Measurements from ENCODE around the gene KIAA1755.
"Not testable (repeated sequence)": the region's sequence is repeated elsewhere in the genome, so short reads cannot be mapped to it uniquely, and the experiment has no call there.

KIAA1755 gene

DNA sequence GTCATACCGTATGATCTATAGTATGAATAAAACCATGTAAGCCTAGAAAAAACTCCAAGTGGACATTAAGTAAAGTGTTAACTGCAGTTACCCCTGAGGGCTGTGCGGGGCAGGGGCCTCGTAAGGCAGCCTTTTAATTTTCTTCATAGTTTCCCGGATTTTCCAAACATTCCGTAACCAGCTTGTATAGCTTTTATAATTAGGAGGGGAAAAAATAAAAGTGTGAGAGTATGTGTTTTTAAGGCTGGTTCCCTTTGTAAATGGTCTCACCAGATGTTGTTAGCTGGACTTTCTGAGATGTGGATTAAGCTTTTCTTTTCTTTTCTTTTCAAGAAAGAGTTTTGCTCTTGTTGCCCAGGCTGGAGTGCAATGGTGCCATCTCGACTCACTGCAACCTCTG lies 7.0 kb downstream of the KIAA1755 start:
- TF ChIP-seq, protein P1, sequence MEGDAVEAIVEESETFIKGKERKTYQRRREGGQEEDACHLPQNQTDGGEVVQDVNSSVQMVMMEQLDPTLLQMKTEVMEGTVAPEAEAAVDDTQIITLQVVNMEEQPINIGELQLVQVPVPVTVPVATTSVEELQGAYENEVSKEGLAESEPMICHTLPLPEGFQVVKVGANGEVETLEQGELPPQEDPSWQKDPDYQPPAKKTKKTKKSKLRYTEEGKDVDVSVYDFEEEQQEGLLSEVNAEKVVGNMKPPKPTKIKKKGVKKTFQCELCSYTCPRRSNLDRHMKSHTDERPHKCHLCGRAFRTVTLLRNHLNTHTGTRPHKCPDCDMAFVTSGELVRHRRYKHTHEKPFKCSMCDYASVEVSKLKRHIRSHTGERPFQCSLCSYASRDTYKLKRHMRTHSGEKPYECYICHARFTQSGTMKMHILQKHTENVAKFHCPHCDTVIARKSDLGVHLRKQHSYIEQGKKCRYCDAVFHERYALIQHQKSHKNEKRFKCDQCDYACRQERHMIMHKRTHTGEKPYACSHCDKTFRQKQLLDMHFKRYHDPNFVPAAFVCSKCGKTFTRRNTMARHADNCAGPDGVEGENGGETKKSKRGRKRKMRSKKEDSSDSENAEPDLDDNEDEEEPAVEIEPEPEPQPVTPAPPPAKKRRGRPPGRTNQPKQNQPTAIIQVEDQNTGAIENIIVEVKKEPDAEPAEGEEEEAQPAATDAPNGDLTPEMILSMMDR (IDR thresholded peaks at IDR 0.05; ENCODE audit: insufficient read depth, low read depth, low read length, missing control alignments), result no peak
- no peak overlapping the region for H3K4me3 ChIP-seq (ENCODE audit: low read depth, low read length)
- no peak for DNase-seq (ENCODE audit: low read depth)

DNA sequence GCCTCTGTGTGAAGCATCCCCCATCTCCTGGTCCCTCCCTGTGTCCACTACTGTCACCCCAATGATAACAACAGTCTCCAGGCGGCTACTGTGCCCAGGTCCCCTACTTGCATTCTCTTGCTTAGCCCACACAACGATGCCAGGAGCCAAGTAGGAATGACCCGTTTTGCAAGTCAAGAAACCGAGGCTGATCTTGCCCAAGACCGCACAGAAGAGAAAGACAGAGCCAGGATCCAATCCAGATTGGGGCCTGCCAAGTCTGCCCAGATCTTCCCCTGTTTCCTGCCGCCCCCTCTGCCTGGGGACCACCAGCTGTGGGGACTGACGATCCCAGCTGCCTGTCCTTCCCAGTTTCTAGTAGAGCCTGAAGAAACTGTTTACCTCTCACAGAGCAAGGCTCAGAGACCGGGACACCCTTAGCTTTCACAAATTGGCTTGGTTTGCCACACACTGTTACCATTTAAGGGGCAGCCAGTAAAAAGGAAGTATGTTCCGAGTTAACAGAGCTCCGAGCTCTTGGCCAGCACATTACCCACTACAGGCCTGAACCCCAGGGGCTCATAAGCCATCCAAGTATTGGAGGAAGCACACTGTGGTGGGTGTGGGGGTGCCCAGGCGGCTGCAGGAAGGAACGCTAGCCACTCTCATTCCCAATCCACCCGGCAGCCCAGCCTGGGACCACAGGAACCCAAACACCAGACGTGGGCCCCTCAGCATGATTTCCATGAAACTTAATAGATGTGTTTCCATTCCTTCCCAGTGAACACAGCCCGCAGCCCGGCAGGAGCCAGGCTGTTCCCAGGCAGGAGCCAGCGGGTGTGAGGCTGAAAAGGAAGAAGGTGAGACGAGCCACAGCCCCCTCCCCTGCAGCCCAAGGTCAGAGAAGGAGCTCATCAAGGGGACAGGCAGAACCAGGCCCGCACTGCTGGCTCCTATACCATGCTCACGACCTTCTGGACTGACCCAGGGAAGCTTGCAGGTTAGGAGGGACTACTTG lies 7.9 kb downstream of the KIAA1755 start:
- no peak for DNase-seq (ENCODE audit: low read depth)
- TF ChIP-seq, protein P1 (IDR thresholded peaks at IDR 0.05; ENCODE audit: insufficient read depth, low read depth, low read length, missing control alignments), result no peak
- H3K4me3 ChIP-seq (ENCODE audit: low read depth, low read length), result no peak overlapping the region

DNA sequence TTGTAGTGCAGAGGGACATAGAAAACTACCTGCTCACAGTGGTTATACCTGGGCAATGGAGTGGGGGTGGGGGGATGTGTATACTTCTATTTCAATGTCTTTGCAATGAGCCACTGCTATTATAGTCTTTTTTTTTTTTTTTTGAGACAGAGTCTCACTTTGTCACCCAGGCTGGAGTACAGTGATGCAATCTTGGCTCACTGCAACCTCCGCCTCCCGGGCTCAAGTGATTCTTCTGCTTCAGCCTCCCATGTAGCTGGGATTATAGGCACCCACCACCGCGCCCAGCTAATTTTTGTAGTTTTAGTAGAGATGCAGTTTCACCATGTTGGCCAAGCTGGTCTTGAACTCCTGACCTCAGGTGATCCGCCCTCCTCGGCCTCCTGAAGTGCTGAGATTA lies 9.1 kb downstream of the KIAA1755 start:
- H3K4me3 ChIP-seq (ENCODE audit: low read depth, low read length); DNase-seq (ENCODE audit: low read depth): not testable (repeated sequence)

- no peak for DNase-seq (ENCODE audit: low read depth)
- TF ChIP-seq, protein P1 (IDR thresholded peaks at IDR 0.05; ENCODE audit: insufficient read depth, low read depth, low read length, missing control alignments), result no peak
- no peak overlapping the region for H3K4me3 ChIP-seq (ENCODE audit: low read depth, low read length)
These were observed 9.9 kb downstream of the KIAA1755 start for GRCh38 chr20:38250609-38251008.

- DNase-seq (ENCODE audit: low read depth), result no peak
- TF ChIP-seq, protein P1 (IDR thresholded peaks at IDR 0.05; ENCODE audit: insufficient read depth, low read depth, low read length, missing control alignments), result no peak
These were observed 10.8 kb downstream of the KIAA1755 start for GRCh38 chr20:38249536-38250310.

GRCh38 chr20:38248133-38248532 lies 12.4 kb downstream of the KIAA1755 start:
- TF ChIP-seq, protein P1 (IDR thresholded peaks at IDR 0.05; ENCODE audit: insufficient read depth, low read depth, low read length, missing control alignments), result no peak
- no peak overlapping the region for H3K4me3 ChIP-seq (ENCODE audit: low read depth, low read length)
- DNase-seq (ENCODE audit: low read depth), result no peak

More at GRCh38 chr20:38249536-38250310, 10.8 kb downstream of the KIAA1755 start:
- no peak overlapping the region for H3K4me3 ChIP-seq (ENCODE audit: low read depth, low read length)

DNA sequence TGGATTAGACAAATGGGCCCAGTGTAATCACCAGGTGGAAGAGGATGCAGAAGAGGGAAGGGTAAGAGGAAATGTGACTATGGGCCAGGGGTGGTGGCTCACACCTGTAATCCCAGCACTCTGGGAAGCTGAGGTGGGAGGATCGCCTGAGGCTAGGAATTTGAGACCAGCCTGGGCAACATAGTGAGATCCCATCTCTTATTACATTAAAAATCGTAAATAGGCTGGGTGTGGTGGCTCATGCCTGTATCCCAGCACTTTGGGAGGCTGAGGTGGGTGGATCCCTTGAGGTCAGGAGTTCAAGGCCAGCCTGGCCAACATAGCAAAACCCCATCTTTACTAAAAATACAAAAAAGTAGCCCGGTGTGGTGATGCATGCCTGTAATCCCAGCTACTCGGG lies 12.8 kb downstream of the KIAA1755 start:
- not testable (repeated sequence) for DNase-seq (ENCODE audit: low read depth); H3K4me3 ChIP-seq (ENCODE audit: low read depth, low read length)
